ENCODE data around the gene GLOD4. TPM values are rescaled to one million over a fixed set of nuclear protein-coding genes. Genes with fewer than 3 reads are reported as not detected.
"Not testable (repeated sequence)": the region's sequence is repeated elsewhere in the genome, so short reads cannot be mapped to it uniquely, and the experiment has no call there.

GLOD4 gene
- total RNA-seq, 1 donor = 40.2 TPM

GRCh38 chr17:807523-808294 is 25.6 kb upstream of the GLOD4 start:
- no peak overlapping the region for H3K4me3 ChIP-seq (ENCODE audit: low read depth, low read length)
- no peak for TF ChIP-seq CTCF (IDR thresholded peaks at IDR 0.05; ENCODE audit: insufficient read depth, low read depth, low read length)
- no peak for DNase-seq (ENCODE audit: low read depth)

- no peak for TF ChIP-seq CTCF (IDR thresholded peaks at IDR 0.05; ENCODE audit: insufficient read depth, low read depth, low read length)
- DNase-seq (ENCODE audit: low read depth) = no peak
- H3K4me3 ChIP-seq (ENCODE audit: low read depth, low read length) = no peak overlapping the region
Observed at GRCh38 chr17:806781-807522, 24.9 kb upstream of the GLOD4 start.

- DNase-seq (ENCODE audit: low read depth) = no peak
- H3K4me3 ChIP-seq (ENCODE audit: low read depth, low read length) = no peak overlapping the region
- no peak for TF ChIP-seq CTCF (IDR thresholded peaks at IDR 0.05; ENCODE audit: insufficient read depth, low read depth, low read length)
Observed at GRCh38 chr17:806346-806745, 24.3 kb upstream of the GLOD4 start.

GRCh38 chr17:805886-806285 is 23.8 kb upstream of the GLOD4 start:
- DNase-seq (ENCODE audit: low read depth) = not testable (repeated sequence)

GRCh38 chr17:804541-805435 is 22.7 kb upstream of the GLOD4 start:
- no peak overlapping the region for H3K4me3 ChIP-seq (ENCODE audit: low read depth, low read length)
- no peak for DNase-seq (ENCODE audit: low read depth)
- no peak for TF ChIP-seq CTCF (IDR thresholded peaks at IDR 0.05; ENCODE audit: insufficient read depth, low read depth, low read length)

More at GRCh38 chr17:805886-806285, 23.8 kb upstream of the GLOD4 start:
- H3K4me3 ChIP-seq (ENCODE audit: low read depth, low read length) = not testable (repeated sequence)

- no peak for DNase-seq (ENCODE audit: low read depth)
- no peak overlapping the region for H3K4me3 ChIP-seq (ENCODE audit: low read depth, low read length)
- no peak for TF ChIP-seq CTCF (IDR thresholded peaks at IDR 0.05; ENCODE audit: insufficient read depth, low read depth, low read length)
Observed at GRCh38 chr17:802901-803881, 21.1 kb upstream of the GLOD4 start.
